ENCODE data around the gene THSD8.

The THSD8 gene

DNA sequence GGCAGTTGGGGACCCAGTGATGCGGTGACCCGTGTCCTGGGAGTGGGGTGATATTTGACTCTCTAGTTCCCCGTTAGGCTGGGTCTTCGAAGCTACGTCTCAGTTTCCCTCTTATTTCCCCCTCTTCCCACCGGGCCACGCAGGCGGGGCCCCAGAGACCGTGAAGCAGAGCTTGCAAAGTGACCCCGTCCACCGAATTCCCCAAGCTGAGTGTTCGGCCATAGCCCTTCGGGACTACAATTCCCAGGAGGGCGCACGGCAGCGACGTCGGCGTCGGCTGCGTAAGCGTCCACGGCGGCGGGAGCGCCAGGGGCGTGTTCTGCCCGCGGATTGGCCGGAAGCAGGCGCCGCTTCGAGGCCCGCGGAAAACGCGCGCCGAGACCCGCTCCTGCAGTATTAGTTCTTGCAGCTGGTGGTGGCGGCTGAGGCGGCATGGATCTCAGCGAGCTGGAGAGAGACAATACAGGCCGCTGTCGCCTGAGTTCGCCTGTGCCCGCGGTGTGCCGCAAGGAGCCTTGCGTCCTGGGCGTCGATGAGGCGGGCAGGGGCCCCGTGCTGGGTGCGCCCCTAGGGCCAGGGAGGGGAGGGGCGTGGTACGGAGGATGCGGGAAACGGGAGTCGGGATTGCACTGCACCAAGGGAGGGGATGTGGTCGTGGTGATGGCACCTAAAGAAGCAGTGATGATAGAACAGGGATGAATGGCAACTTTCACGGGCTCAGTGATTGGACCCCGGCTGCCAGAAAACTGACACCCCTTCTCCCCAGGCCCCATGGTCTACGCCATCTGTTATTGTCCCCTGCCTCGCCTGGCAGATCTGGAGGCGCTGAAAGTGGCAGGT is 4.6 kb downstream of the THSD8 start, which contains the start of gene RNASEH2A (continued):
- TF ChIP-seq TSHZ1 (tag by site-specific recombination; IDR thresholded peaks at IDR 0.05; ENCODE audit: borderline replicate concordance) (no peak), ZNF341 (tag by site-specific recombination; IDR thresholded peaks at IDR 0.05; ENCODE audit: low read depth) (peak; percentile 60), ZNF302 (tag by site-specific recombination; IDR thresholded peaks at IDR 0.05; ENCODE audit: low read depth) (no peak), IKZF3 (tag by site-specific recombination; IDR thresholded peaks at IDR 0.05) (0 out of 2 replicates have a peak, but pooled peaks have one; percentile 2), SP7 (tag by site-specific recombination; IDR thresholded peaks at IDR 0.05) (peak; percentile 85; the same call in 1 of the 2 replicates), ZNF768 (tag by site-specific recombination; IDR thresholded peaks at IDR 0.05) (no peak), BCL11B (tag by site-specific recombination; IDR thresholded peaks at IDR 0.05; ENCODE audit: low read depth) (peak; percentile 72; the same call in 1 of the 2 replicates), ZNF624 (tag by site-specific recombination; IDR thresholded peaks at IDR 0.05) (no peak), KLF1 (tag by site-specific recombination; IDR thresholded peaks at IDR 0.05) (peak; percentile 97), HOXD13 (CRISPR knock-in tag; IDR thresholded peaks at IDR 0.05; ENCODE audit: borderline replicate concordance) (no peak), ZNF776 (tag by site-specific recombination; IDR thresholded peaks at IDR 0.05; ENCODE audit: borderline replicate concordance) (no peak), ZNF112 (tag by site-specific recombination; IDR thresholded peaks at IDR 0.05) (no peak), GLI4 (tag by site-specific recombination; IDR thresholded peaks at IDR 0.05) (no peak), ZNF223 (tag by site-specific recombination; IDR thresholded peaks at IDR 0.05) (no peak), ZNF558 (tag by site-specific recombination; IDR thresholded peaks at IDR 0.05) (no peak), ZNF670 (tag by site-specific recombination; IDR thresholded peaks at IDR 0.05; ENCODE audit: low read depth) (no peak), ZBTB21 (tag by site-specific recombination; IDR thresholded peaks at IDR 0.05) (peak; percentile 23; the same call in 1 of the 2 replicates), YY1 (tag by site-specific recombination; IDR thresholded peaks at IDR 0.05) (peak; percentile 42; the same call in 1 of the 2 replicates), ZNF473 (tag by site-specific recombination; IDR thresholded peaks at IDR 0.05) (no peak), WT1 (tag by site-specific recombination; IDR thresholded peaks at IDR 0.05) (peak; percentile 30; the same call in 1 of the 2 replicates), ZBTB26 (tag by site-specific recombination; optimal IDR thresholded peaks at IDR 0.05) (peak; percentile 97), ZNF140 (tag by site-specific recombination; IDR thresholded peaks at IDR 0.05) (no peak), KLF10 (tag by site-specific recombination; IDR thresholded peaks at IDR 0.05) (peak; percentile 81; the same call in 1 of the 2 replicates), ZNF202 (tag by site-specific recombination; IDR thresholded peaks at IDR 0.05; ENCODE audit: borderline replicate concordance) (no peak), SP2 (tag by site-specific recombination; IDR thresholded peaks at IDR 0.05) (peak; percentile 77), HOXC10 (CRISPR knock-in tag; IDR thresholded peaks at IDR 0.05) (0 out of 2 replicates have a peak, but pooled peaks have one; percentile 82), ZNF133 (tag by site-specific recombination; IDR thresholded peaks at IDR 0.05) (0 out of 2 replicates have a peak, but pooled peaks have one; percentile 9), SP3 (tag by site-specific recombination; IDR thresholded peaks at IDR 0.05) (peak; percentile 85), ZNF324 (tag by site-specific recombination; IDR thresholded peaks at IDR 0.05) (no peak; the same call in 1 of the 2 replicates), ZNF548 (tag by site-specific recombination; IDR thresholded peaks at IDR 0.05) (no peak), ZXDB (tag by site-specific recombination; IDR thresholded peaks at IDR 0.05) (peak; percentile 98), KLF7 (tag by site-specific recombination; IDR thresholded peaks at IDR 0.05; ENCODE audit: borderline replicate concordance) (peak; percentile 74; the same call in 1 of the 2 replicates)
- TF ChIP-seq, protein P1, sequence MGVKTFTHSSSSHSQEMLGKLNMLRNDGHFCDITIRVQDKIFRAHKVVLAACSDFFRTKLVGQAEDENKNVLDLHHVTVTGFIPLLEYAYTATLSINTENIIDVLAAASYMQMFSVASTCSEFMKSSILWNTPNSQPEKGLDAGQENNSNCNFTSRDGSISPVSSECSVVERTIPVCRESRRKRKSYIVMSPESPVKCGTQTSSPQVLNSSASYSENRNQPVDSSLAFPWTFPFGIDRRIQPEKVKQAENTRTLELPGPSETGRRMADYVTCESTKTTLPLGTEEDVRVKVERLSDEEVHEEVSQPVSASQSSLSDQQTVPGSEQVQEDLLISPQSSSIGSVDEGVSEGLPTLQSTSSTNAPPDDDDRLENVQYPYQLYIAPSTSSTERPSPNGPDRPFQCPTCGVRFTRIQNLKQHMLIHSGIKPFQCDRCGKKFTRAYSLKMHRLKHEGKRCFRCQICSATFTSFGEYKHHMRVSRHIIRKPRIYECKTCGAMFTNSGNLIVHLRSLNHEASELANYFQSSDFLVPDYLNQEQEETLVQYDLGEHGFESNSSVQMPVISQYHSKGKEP (tag by site-specific recombination; IDR thresholded peaks at IDR 0.05) = 0 out of 2 replicates have a peak, but pooled peaks have one; percentile 33
